K562 (cell line): Measurements from ENCODE around the gene PPP6R1. TPM values are rescaled to one million over a fixed set of nuclear protein-coding genes. Genes with fewer than 3 reads are reported as not detected.

Experiments used
- AFF1 ChIP-seq, 2 experiments: fragments of 450-650 bp; IDR thresholded peaks; 2 replicates each; pipeline ENCODE4 v1.6.1; 2018; ENCODE audit warnings: mild to moderate bottlenecking in 2 of 2, low read depth in 1 of 2; ENCODE audit not compliant: partially characterized antibody in 2 of 2
- CBX8 ChIP-seq: fragments of 200-600 bp; sonication (generic); IDR thresholded peaks from 2 replicates; pipeline ENCODE4 v1.6.1; 2012; ENCODE audit warnings: borderline replicate concordance, mixed run types, low read depth, mild to moderate bottlenecking, moderate library complexity, mixed read lengths, low read length, control low read depth, inconsistent platforms; ENCODE audit not compliant: poor library complexity, severe bottlenecking; ENCODE audit errors: extremely low read depth
- JUND ChIP-seq, 2 experiments: IDR thresholded peaks; 2 replicates in 1 of 2; 3 replicates in 1 of 2; pipeline ENCODE4 v1.6.1; 2011; ENCODE audit warnings: borderline replicate concordance in 2 of 2, low read depth in 2 of 2, low read length in 2 of 2, improper control_type of control experiment in 1 of 2, missing biosample characterization in 1 of 2, missing genetic modification characterization in 1 of 2, missing genetic modification reagents in 1 of 2
- NFIX ChIP-seq: fragments of 250-450 bp; sonication (Bioruptor Pico); IDR thresholded peaks from 2 replicates; pipeline ENCODE4 v1.4.0; 2020; ENCODE audit warnings: low read depth, mild to moderate bottlenecking, moderate library complexity
- NR2C2 ChIP-seq, 2 experiments: fragments of 200-800 bp in 1 of 2; sonication (Bioruptor generic) in 1 of 2; sonication (generic) in 1 of 2; formaldehyde crosslinking in 1 of 2; IDR thresholded peaks; 2 replicates each; pipeline versions ENCODE4 v1.6.1 to v1.8.0; 2016 to 2022; ENCODE audit warnings: mild to moderate bottlenecking in 1 of 2, missing compliant biosample characterization in 1 of 2, missing genetic modification characterization in 1 of 2, missing genetic modification reagents in 1 of 2
- SRSF7 ChIP-seq: fragments of 200-400 bp; formaldehyde crosslinking; optimal IDR thresholded peaks from 2 replicates; pipeline ENCODE3; 2017; ENCODE audit warnings: mild to moderate bottlenecking, low read depth, low read length
- TEAD4 ChIP-seq, 2 experiments: sonication (generic) in 1 of 2; formaldehyde crosslinking in 1 of 2; IDR thresholded peaks; 2 replicates each; pipeline versions ENCODE4 v1.6.1 to v1.8.0; 2012 to 2022; ENCODE audit warnings: borderline replicate concordance in 1 of 2, inconsistent platforms in 1 of 2, low read length in 1 of 2, mild to moderate bottlenecking in 1 of 2, missing genetic modification reagents in 1 of 2
- ZBTB7A ChIP-seq: IDR thresholded peaks from 2 replicates; pipeline ENCODE4 v1.6.1; 2011; ENCODE audit warnings: low read depth, mild to moderate bottlenecking, low read length, moderate library complexity, borderline replicate concordance; ENCODE audit not compliant: control insufficient read depth
- ZNF551 ChIP-seq: fragments of 250-450 bp; sonication (Bioruptor Pico); IDR thresholded peaks from 2 replicates; pipeline ENCODE4 v1.5.0; 2021; ENCODE audit warnings: mild to moderate bottlenecking, moderate library complexity
- polyA plus RNA-seq, 8 experiments: library from polyadenylated mRNA; depleted of rRNA in 4 of 8; stranded (reverse) in 5 of 8; unstranded in 3 of 8; fragments of >200 nt; fragmentation: Nextera tagmentation in 2 of 8; fragmentation: Illumina TruSeq in 1 of 8; extraction: Ambion mirVana in 2 of 8; extraction: Trizol in 1 of 8; gene quantifications; 2 replicates each; pipeline versions ENCODE4 v1.2.1 to v1.2.3, GENCODE V29; 2011 to 2014; ENCODE audit warnings: inconsistent platforms in 1 of 8, missing spikeins in 1 of 8
- total RNA-seq, 7 experiments: library from RNA; depleted of rRNA in 6 of 7; stranded (reverse); fragments of >200 nt in 6 of 7; fragmentation: Illumina TruSeq in 2 of 7; extraction: Trizol in 2 of 7; gene quantifications; 2 replicates each; pipeline versions ENCODE4 v1.2.1 to v1.2.3, GENCODE V29; 2011 to 2021; ENCODE audit warnings: low replicate concordance in 1 of 7
- TF ChIP-seq, protein P1 (sequence below): fragments of 250-450 bp; sonication (Bioruptor Pico); IDR thresholded peaks from 2 replicates; pipeline ENCODE4 v1.5.0; 2021
- TF ChIP-seq, protein P2 (sequence below): sonication (generic); formaldehyde crosslinking; IDR thresholded peaks from 2 replicates; pipeline ENCODE4 v1.8.0; 2022; ENCODE audit warnings: mild to moderate bottlenecking, low read depth, missing genetic modification reagents
- TF ChIP-seq, protein P3 (sequence below): fragments of 250-450 bp; sonication (Bioruptor Pico); IDR thresholded peaks from 2 replicates; pipeline ENCODE4 v1.8.0; 2021; ENCODE audit warnings: mild to moderate bottlenecking, moderate library complexity
- TF ChIP-seq, protein P4 (sequence below): fragments of 450-650 bp; IDR thresholded peaks from 2 replicates; pipeline ENCODE4 v1.6.1; 2017; ENCODE audit warnings: mild to moderate bottlenecking, moderate library complexity

PPP6R1 gene
- total and polyA plus RNA-seq, 9 of the 15 experiments (the other 6 are each of a cell fraction or from before 2014, with no cell fraction given): 0.48 to 135 (median 37.2) TPM

- TF ChIP-seq CBX8 (no peak), AFF1 (IDR thresholded peaks at IDR 0.05; ENCODE audit: low read depth in 1 of 2, partially characterized antibody in 2 of 2) (peak in 1 of 2 experiments; percentile 39), ZNF551 (CRISPR knock-in tag) (no peak), JUND (IDR thresholded peaks at IDR 0.05; ENCODE audit: borderline replicate concordance, low read depth, low read length) (peak; percentile 48; the same call in 1 of the 2 replicates), JUND (tag; IDR thresholded peaks at IDR 0.05; ENCODE audit: borderline replicate concordance, low read depth, low read length) (no peak; the same call in 2 of the 3 replicates), SRSF7 (no peak), ZBTB7A (peak; percentile 43; the same call in 1 of the 2 replicates), TEAD4 (IDR thresholded peaks at IDR 0.05; ENCODE audit: low read length) (no peak), TEAD4 (CRISPR knock-in tag; IDR thresholded peaks at IDR 0.05; ENCODE audit: borderline replicate concordance) (no peak), NR2C2 (CRISPR knock-in tag; IDR thresholded peaks at IDR 0.05) (no peak), NR2C2 (tag; IDR thresholded peaks at IDR 0.05) (0 out of 2 replicates have a peak, but pooled peaks have one; percentile 16), NFIX (CRISPR knock-in tag) (no peak)
- TF ChIP-seq, protein P1, sequence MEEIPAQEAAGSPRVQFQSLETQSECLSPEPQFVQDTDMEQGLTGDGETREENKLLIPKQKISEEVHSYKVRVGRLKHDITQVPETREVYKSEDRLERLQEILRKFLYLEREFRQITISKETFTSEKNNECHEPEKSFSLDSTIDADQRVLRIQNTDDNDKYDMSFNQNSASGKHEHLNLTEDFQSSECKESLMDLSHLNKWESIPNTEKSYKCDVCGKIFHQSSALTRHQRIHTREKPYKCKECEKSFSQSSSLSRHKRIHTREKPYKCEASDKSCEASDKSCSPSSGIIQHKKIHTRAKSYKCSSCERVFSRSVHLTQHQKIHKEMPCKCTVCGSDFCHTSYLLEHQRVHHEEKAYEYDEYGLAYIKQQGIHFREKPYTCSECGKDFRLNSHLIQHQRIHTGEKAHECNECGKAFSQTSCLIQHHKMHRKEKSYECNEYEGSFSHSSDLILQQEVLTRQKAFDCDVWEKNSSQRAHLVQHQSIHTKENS (CRISPR knock-in tag): no peak
- TF ChIP-seq, protein P2, sequence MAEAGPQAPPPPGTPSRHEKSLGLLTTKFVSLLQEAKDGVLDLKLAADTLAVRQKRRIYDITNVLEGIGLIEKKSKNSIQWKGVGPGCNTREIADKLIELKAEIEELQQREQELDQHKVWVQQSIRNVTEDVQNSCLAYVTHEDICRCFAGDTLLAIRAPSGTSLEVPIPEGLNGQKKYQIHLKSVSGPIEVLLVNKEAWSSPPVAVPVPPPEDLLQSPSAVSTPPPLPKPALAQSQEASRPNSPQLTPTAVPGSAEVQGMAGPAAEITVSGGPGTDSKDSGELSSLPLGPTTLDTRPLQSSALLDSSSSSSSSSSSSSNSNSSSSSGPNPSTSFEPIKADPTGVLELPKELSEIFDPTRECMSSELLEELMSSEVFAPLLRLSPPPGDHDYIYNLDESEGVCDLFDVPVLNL: no peak
- TF ChIP-seq, protein P3, sequence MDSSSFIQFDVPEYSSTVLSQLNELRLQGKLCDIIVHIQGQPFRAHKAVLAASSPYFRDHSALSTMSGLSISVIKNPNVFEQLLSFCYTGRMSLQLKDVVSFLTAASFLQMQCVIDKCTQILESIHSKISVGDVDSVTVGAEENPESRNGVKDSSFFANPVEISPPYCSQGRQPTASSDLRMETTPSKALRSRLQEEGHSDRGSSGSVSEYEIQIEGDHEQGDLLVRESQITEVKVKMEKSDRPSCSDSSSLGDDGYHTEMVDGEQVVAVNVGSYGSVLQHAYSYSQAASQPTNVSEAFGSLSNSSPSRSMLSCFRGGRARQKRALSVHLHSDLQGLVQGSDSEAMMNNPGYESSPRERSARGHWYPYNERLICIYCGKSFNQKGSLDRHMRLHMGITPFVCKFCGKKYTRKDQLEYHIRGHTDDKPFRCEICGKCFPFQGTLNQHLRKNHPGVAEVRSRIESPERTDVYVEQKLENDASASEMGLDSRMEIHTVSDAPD: no peak
- TF ChIP-seq, protein P4, sequence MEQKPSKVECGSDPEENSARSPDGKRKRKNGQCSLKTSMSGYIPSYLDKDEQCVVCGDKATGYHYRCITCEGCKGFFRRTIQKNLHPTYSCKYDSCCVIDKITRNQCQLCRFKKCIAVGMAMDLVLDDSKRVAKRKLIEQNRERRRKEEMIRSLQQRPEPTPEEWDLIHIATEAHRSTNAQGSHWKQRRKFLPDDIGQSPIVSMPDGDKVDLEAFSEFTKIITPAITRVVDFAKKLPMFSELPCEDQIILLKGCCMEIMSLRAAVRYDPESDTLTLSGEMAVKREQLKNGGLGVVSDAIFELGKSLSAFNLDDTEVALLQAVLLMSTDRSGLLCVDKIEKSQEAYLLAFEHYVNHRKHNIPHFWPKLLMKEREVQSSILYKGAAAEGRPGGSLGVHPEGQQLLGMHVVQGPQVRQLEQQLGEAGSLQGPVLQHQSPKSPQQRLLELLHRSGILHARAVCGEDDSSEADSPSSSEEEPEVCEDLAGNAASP: no peak
Measured at GRCh38 chr19:55283548-55284377, 24.9 kb upstream of the PPP6R1 start, which contains the start of gene BRSK1 (continued).
